GM12878 (cell line): ENCODE results near the gene CHCHD3. TPM values are rescaled to one million over a fixed set of nuclear protein-coding genes. Genes with fewer than 3 reads are reported as not detected.

Experiments used
- ATAC-seq: fragments of 200-7000 bp; cut with Tn5 transposase; 3 replicates; pipeline ENCODE4 v1.9.1; 2020; ENCODE audit warnings: mild to moderate bottlenecking, moderate library complexity
- BruUV-seq: library from RNA; stranded (reverse); fragments of 400-500 nt; replicated peaks from 2 replicates; lab custom pipeline; 2021; lab: Mats Ljungman, UMichigan
- CTCF ChIA-PET: fragments of 300-600 bp; sonication (Branson Sonifier 250); formaldehyde crosslinking; extraction: SDS; loops from one replicate; lab custom pipeline; 2021; ENCODE audit warnings: inconsistent platforms; lab: Yijun Ruan, JAX
- POLR2A ChIA-PET: fragments of 350-600 bp; formaldehyde crosslinking; extraction: SDS; loops from one replicate; lab custom pipeline; 2021; ENCODE audit warnings: inconsistent platforms; lab: Charles Lee
- RAD21 ChIA-PET: fragments of 300-600 bp; sonication (Branson Sonifier 250); formaldehyde crosslinking; loops from one replicate; lab custom pipeline; 2023; ENCODE audit warnings: antibody characterized with exemption; ENCODE audit not compliant: unreplicated experiment; lab: Charles Lee
- SMC1A ChIA-PET: fragments of 300-600 bp; sonication (Branson Sonifier 250); formaldehyde crosslinking; loops from one replicate; lab custom pipeline; 2023; ENCODE audit not compliant: unreplicated experiment, uncharacterized antibody; lab: Charles Lee
- DNase-seq: peaks from one replicate; pipeline ENCODE4 v3.0.0-alpha.2; 2011; ENCODE audit warnings: low read depth, low spot score
- FAIRE-seq: peaks from 3 replicates; lab custom pipeline; 2011; peaks lifted over from hg19 to GRCh38; lab: Jason Lieb, UNC
- H2AFZ ChIP-seq: 2 replicates; pipeline ENCODE4 v1.6.0; 2011; ENCODE audit warnings: low read depth, low read length, control low read depth; ENCODE audit not compliant: control insufficient read depth
- H3K27ac ChIP-seq: 2 replicates; pipeline ENCODE4 v1.5.1; 2011; ENCODE audit warnings: control low read depth; ENCODE audit not compliant: control insufficient read depth, insufficient read depth
- H3K27me3 ChIP-seq, 2 experiments: replicated peaks in 1 of 2; 2 replicates each; pipeline versions ENCODE4 v1.6.0 to v1.6.1; 2011; ENCODE audit warnings: low read length in 1 of 2; ENCODE audit not compliant: control insufficient read depth in 2 of 2, insufficient read depth in 2 of 2
- H3K36me3 ChIP-seq, 2 experiments: 2 replicates each; pipeline ENCODE4 v1.5.1; 2011; ENCODE audit warnings: low read length in 1 of 2; ENCODE audit not compliant: control insufficient read depth in 2 of 2, insufficient read depth in 2 of 2
- H3K4me1 ChIP-seq: 2 replicates; pipeline ENCODE4 v1.6.1; 2011; ENCODE audit warnings: mild to moderate bottlenecking, low read length, moderate library complexity, mixed read lengths; ENCODE audit not compliant: control insufficient read depth, insufficient read depth
- H3K4me2 ChIP-seq: 2 replicates; pipeline ENCODE4 v1.6.0; 2011; ENCODE audit warnings: control low read depth; ENCODE audit not compliant: control insufficient read depth, insufficient read depth
- H3K4me3 ChIP-seq: fragments of 200-600 bp; sonication (generic); 2 replicates; pipeline ENCODE4 v1.5.1; 2016
- H3K79me2 ChIP-seq: 2 replicates; pipeline ENCODE4 v1.6.0; 2011; ENCODE audit warnings: low read length; ENCODE audit not compliant: control insufficient read depth, insufficient read depth
- H3K9ac ChIP-seq: 2 replicates; pipeline ENCODE4 v1.8.0; 2011; ENCODE audit warnings: low read length, control low read depth, mixed read lengths; ENCODE audit not compliant: control insufficient read depth, insufficient read depth
- H3K9me3 ChIP-seq: replicated peaks from 3 replicates; pipeline ENCODE4 v1.5.1; 2011; ENCODE audit warnings: mild to moderate bottlenecking, low read length; ENCODE audit not compliant: control insufficient read depth, insufficient read depth
- H4K20me1 ChIP-seq: 2 replicates; pipeline ENCODE4 v1.6.0; 2011; ENCODE audit not compliant: control insufficient read depth, insufficient read depth
- BHLHE40 ChIP-seq, 2 experiments: fragments of 450-650 bp in 1 of 2; IDR thresholded peaks; 2 replicates each; pipeline ENCODE4 v1.6.1; 2011 to 2017; ENCODE audit warnings: low read depth in 2 of 2, borderline replicate concordance in 1 of 2, improper control_type of control experiment in 1 of 2, low read length in 1 of 2, mild to moderate bottlenecking in 1 of 2
- CEBPZ ChIP-seq: fragments of 150-350 bp; IDR thresholded peaks from 2 replicates; pipeline ENCODE4 v1.6.1; 2016; ENCODE audit warnings: low read depth, low read length
- CHD4 ChIP-seq: fragments of 200-600 bp; sonication (generic); IDR thresholded peaks from 2 replicates; pipeline ENCODE4 v1.6.1; 2016; ENCODE audit warnings: mild to moderate bottlenecking
- ESRRA ChIP-seq: IDR thresholded peaks from 2 replicates; pipeline ENCODE4 v1.6.1; 2012; ENCODE audit warnings: mild to moderate bottlenecking, low read length, improper control_type of control experiment
- EZH2 ChIP-seq: IDR thresholded peaks from 2 replicates; pipeline ENCODE4 v1.6.1; 2012; ENCODE audit warnings: low read depth, mild to moderate bottlenecking, control low read depth, inconsistent platforms, low read length, borderline replicate concordance; ENCODE audit not compliant: control insufficient read depth
- FOXM1 ChIP-seq: IDR thresholded peaks from 2 replicates; pipeline ENCODE4 v1.6.1; 2012; ENCODE audit warnings: low read depth, mild to moderate bottlenecking, inconsistent platforms, low read length, moderate library complexity
- GATAD2B ChIP-seq: fragments of 450-650 bp; conservative IDR thresholded peaks from 2 replicates; pipeline ENCODE4 v1.6.1; 2017; ENCODE audit warnings: low read depth, mild to moderate bottlenecking, moderate library complexity
- PAX8 ChIP-seq: fragments of 450-650 bp; IDR thresholded peaks from 2 replicates; pipeline ENCODE4 v1.6.1; 2017; ENCODE audit warnings: mild to moderate bottlenecking, moderate library complexity
- PBX3 ChIP-seq: IDR thresholded peaks from 2 replicates; pipeline ENCODE4 v1.6.1; 2011; ENCODE audit warnings: mild to moderate bottlenecking, low read depth, low read length, moderate library complexity; ENCODE audit not compliant: insufficient replicate concordance
- SIN3A ChIP-seq: IDR thresholded peaks from 2 replicates; pipeline ENCODE4 v1.6.1; 2012; ENCODE audit warnings: low read depth, low read length, improper control_type of control experiment
- SMC3 ChIP-seq: IDR thresholded peaks from 2 replicates; pipeline ENCODE4 v1.6.1; 2011; ENCODE audit warnings: low read length, improper control_type of control experiment, borderline replicate concordance
- YBX1 ChIP-seq: fragments of 450-650 bp; IDR thresholded peaks from 2 replicates; pipeline ENCODE4 v1.6.1; 2016; ENCODE audit warnings: antibody characterized with exemption
- ZNF217 ChIP-seq: fragments of 450-650 bp; IDR thresholded peaks from 2 replicates; pipeline ENCODE4 v1.6.1; 2017; ENCODE audit warnings: antibody characterized with exemption, mild to moderate bottlenecking
- WGBS: methylation state at CpG from one replicate; pipeline ENCODE4 v1.1.6; 2016; ENCODE audit warnings: low lambda C conversion rate; ENCODE audit not compliant: insufficient replicate concordance, insufficient coverage; ENCODE audit errors: missing lambda C conversion rate; 5-methylcytosine and 5-hydroxymethylcytosine counted together
- in situ Hi-C: fragments of 300-500 bp; cut with MboI; formaldehyde crosslinking; loops from 9 replicates; pipeline ENCODE4 v1.14.3; 2018; ENCODE audit warnings: mixed read lengths
- intact Hi-C: fragments of 100-400 bp; cut with micrococcal nuclease; formaldehyde crosslinking; loops from one replicate; pipeline ENCODE4 v1.14.2; 2022; ENCODE audit not compliant: unreplicated experiment
- polyA plus RNA-seq, 11 experiments: library from polyadenylated mRNA; depleted of rRNA in 4 of 11; unstranded in 6 of 11; stranded (reverse) in 5 of 11; fragments of >200 nt; fragmentation: Nextera tagmentation in 4 of 11; fragmentation: Illumina TruSeq in 1 of 11; extraction: Ambion mirVana in 4 of 11; extraction: Trizol in 1 of 11; gene quantifications; 1 replicate in 1 of 11; 2 replicates in 10 of 11; pipeline versions ENCODE4 v1.2.1 to v1.2.3, GENCODE V29; 2011 to 2016; ENCODE audit warnings: inconsistent platforms in 2 of 11, missing spikeins in 2 of 11, low read depth in 1 of 11
- total RNA-seq, 4 experiments: library from RNA; depleted of rRNA in 3 of 4; stranded (reverse); fragments of >200 nt in 3 of 4; fragmentation: Illumina TruSeq in 1 of 4; extraction: Trizol in 1 of 4; gene quantifications; 2 replicates each; pipeline versions ENCODE4 v1.2.1 to v1.2.3, GENCODE V29; 2013 to 2021

CHCHD3 gene
- total and polyA plus RNA-seq, 10 of the 15 experiments (the other 5 are each of a cell fraction or from before 2014, with no cell fraction given), result 38.3 to 178 (median 96.2) TPM

GRCh38 chr7:132740176-132740575, 341.7 kb downstream of the CHCHD3 start:
- no peak overlapping the region for H2AFZ ChIP-seq
- ChIA-PET CTCF (no interaction called here), RAD21 (no interaction called here)
- ATAC-seq (no peak), FAIRE-seq (no peak)
- intact Hi-C loops, result no loop called here
- TF ChIP-seq YBX1 (no peak), PAX8 (no peak), ZNF217 (no peak), FOXM1 (no peak), PBX3 (no peak), SMC3 (no peak), EZH2 (no peak), SIN3A (no peak), GATAD2B (no peak), ESRRA (no peak), CEBPZ (no peak), CHD4 (no peak), BHLHE40 (IDR thresholded peaks at IDR 0.05; ENCODE audit: borderline replicate concordance in 1 of 2, low read depth in 2 of 2, low read length in 1 of 2) (no peak)
- TF ChIP-seq, all 136 proteins: peak for 0
- Histone ChIP-seq H3K79me2 (no peaks in the 10 kb centered on the region), H3K27ac (no peak overlapping the region), H4K20me1 (no peaks in the 10 kb centered on the region), H3K4me2 (no peak overlapping the region), H3K4me3 (no peak overlapping the region), H3K9me3 (no peaks in the 10 kb centered on the region), H3K36me3 (no peaks in the 10 kb centered on the region), H3K27me3 (peaks cover 0 to 3% of the 10 kb centered on the region in 2 experiments; a peak in 2 of 4 replicates), H3K4me1 (no peaks in the 10 kb centered on the region), H3K9ac (no peak overlapping the region)
- in situ Hi-C loops, result no loop called here
- 26% methylated on average over 5 of the region's 5 CpGs for WGBS
- DNase-seq, result no peak
- no TSS peak for BruUV-seq
- POLR2A ChIA-PET, result no interaction called here
- SMC1A ChIA-PET, result no interaction called here
